OCI-LY1 (cell line): ENCODE data around the gene ZNF541.

Source experiments
- H2AFZ ChIP-seq: fragments of 200-600 bp; sonication (generic), shearing (Covaris generic); 2 replicates; pipeline ENCODE4 v1.6.0; 2014; ENCODE audit warnings: antibody characterized with exemption, mild to moderate bottlenecking, low read length
- H3F3A ChIP-seq: fragments of 200-600 bp; sonication (generic), shearing (Covaris generic); 2 replicates; pipeline ENCODE4 v1.6.0; 2014; ENCODE audit warnings: mild to moderate bottlenecking, antibody characterized with exemption, low read length, moderate library complexity; ENCODE audit not compliant: insufficient read depth
- H3K27ac ChIP-seq: fragments of 200-600 bp; sonication (generic); 2 replicates; pipeline ENCODE4 v1.5.1; 2014; ENCODE audit warnings: low read length, mixed run types, mild to moderate bottlenecking, low read depth; ENCODE audit not compliant: poor library complexity, severe bottlenecking
- H3K27me3 ChIP-seq: fragments of 200-600 bp; sonication (generic); 2 replicates; pipeline ENCODE4 v1.6.0; 2014; ENCODE audit warnings: antibody characterized with exemption, mild to moderate bottlenecking, low read length, moderate library complexity; ENCODE audit not compliant: insufficient read depth
- H3K36me3 ChIP-seq: fragments of 200-600 bp; sonication (generic); 2 replicates; pipeline ENCODE4 v1.6.1; 2014; ENCODE audit warnings: mild to moderate bottlenecking, antibody characterized with exemption, low read length, moderate library complexity, mixed read lengths; ENCODE audit not compliant: insufficient read depth
- H3K4me1 ChIP-seq: fragments of 200-600 bp; sonication (generic); 2 replicates; pipeline ENCODE4 v1.5.1; 2014; ENCODE audit warnings: mild to moderate bottlenecking, low read length, moderate library complexity; ENCODE audit not compliant: insufficient read depth, severe bottlenecking
- H3K4me2 ChIP-seq: fragments of 200-600 bp; sonication (generic), shearing (Covaris generic); 2 replicates; pipeline ENCODE4 v1.6.1; 2014; ENCODE audit warnings: low read length
- H3K4me3 ChIP-seq: fragments of 200-600 bp; sonication (generic); 2 replicates; pipeline ENCODE4 v1.5.1; 2014; ENCODE audit warnings: low read length, low read depth, mild to moderate bottlenecking, mixed read lengths; ENCODE audit not compliant: poor library complexity, severe bottlenecking
- H3K79me2 ChIP-seq: fragments of 200-600 bp; shearing (Covaris generic); 2 replicates; pipeline ENCODE4 v1.6.1; 2016; ENCODE audit warnings: mixed run types, low read length, mixed read lengths; ENCODE audit not compliant: insufficient read depth
- H3K9ac ChIP-seq: fragments of 200-600 bp; sonication (generic), shearing (Covaris generic); 2 replicates; pipeline ENCODE4 v1.6.1; 2014; ENCODE audit warnings: mild to moderate bottlenecking, low read length, mixed read lengths
- H3K9me2 ChIP-seq: fragments of 200-600 bp; sonication (generic), shearing (Covaris generic); 2 replicates; pipeline ENCODE4 v1.6.1; 2014; ENCODE audit warnings: low read depth, mild to moderate bottlenecking, low read length, mixed read lengths
- H3K9me3 ChIP-seq: fragments of 200-600 bp; shearing (Covaris generic); 2 replicates; pipeline ENCODE4 v1.6.1; 2014; ENCODE audit warnings: low read length, mixed read lengths
- H4K20me1 ChIP-seq: fragments of 200-600 bp; sonication (generic), shearing (Covaris generic); 2 replicates; pipeline ENCODE4 v1.6.0; 2016; ENCODE audit warnings: mild to moderate bottlenecking, low read length; ENCODE audit not compliant: insufficient read depth
- CTCF ChIP-seq: fragments of 200-600 bp; sonication (generic), shearing (Covaris generic); IDR thresholded peaks from 2 replicates; pipeline ENCODE4 v1.5.1; 2017; ENCODE audit warnings: mild to moderate bottlenecking, antibody characterized with exemption, low read length, moderate library complexity, mixed read lengths
- EZH2 ChIP-seq: fragments of 200-600 bp; sonication (generic), shearing (Covaris generic); IDR thresholded peaks from 2 replicates; pipeline ENCODE4 v1.8.0; 2017; ENCODE audit warnings: borderline replicate concordance, mixed run types, mild to moderate bottlenecking, antibody characterized with exemption, low read length, moderate library complexity, mixed read lengths

ZNF541 gene

GRCh38 chr19:47614559-47614958 lies 41.6 kb upstream of the ZNF541 start:
- TF ChIP-seq EZH2: no peak
- no peaks in the 10 kb centered on the region for H3K9me3 ChIP-seq
- no peak overlapping the region for H3K27ac ChIP-seq
- H4K20me1 ChIP-seq: no peaks in the 10 kb centered on the region; the same call in 1 of the 2 replicates
- H2AFZ ChIP-seq: no peak overlapping the region
- H3K36me3 ChIP-seq: peaks cover 9% of the 10 kb centered on the region; the same call in 1 of the 2 replicates
- H3K4me1 ChIP-seq: peaks cover 29% of the 10 kb centered on the region
- H3K27me3 ChIP-seq: no peaks in the 10 kb centered on the region
- peaks cover 71% of the 10 kb centered on the region for H3K79me2 ChIP-seq
- no peak overlapping the region for H3K4me2 ChIP-seq
- H3K9me2 ChIP-seq: no peaks in the 10 kb centered on the region
- H3F3A ChIP-seq: no peaks in the 10 kb centered on the region
- no peak overlapping the region for H3K9ac ChIP-seq
- H3K4me3 ChIP-seq: no peak overlapping the region

- Histone ChIP-seq H2AFZ (no peak overlapping the region), H3K27ac (no peak overlapping the region), H4K20me1 (no peaks in the 10 kb centered on the region; the same call in 1 of the 2 replicates), H3K27me3 (no peaks in the 10 kb centered on the region), H3K4me3 (no peak overlapping the region), H3K9ac (no peak overlapping the region), H3K9me2 (no peaks in the 10 kb centered on the region), H3K79me2 (peaks cover 68% of the 10 kb centered on the region), H3K9me3 (no peaks in the 10 kb centered on the region), H3K36me3 (peaks cover 9% of the 10 kb centered on the region; the same call in 1 of the 2 replicates), H3K4me2 (no peak overlapping the region), H3F3A (no peaks in the 10 kb centered on the region), H3K4me1 (peaks cover 29% of the 10 kb centered on the region)
- TF ChIP-seq CTCF: no peak
- no peak for TF ChIP-seq EZH2
Observed at GRCh38 chr19:47614021-47614295, 41.0 kb upstream of the ZNF541 start.

GRCh38 chr19:47613165-47614020 lies 40.4 kb upstream of the ZNF541 start:
- H3K4me3 ChIP-seq: no peak overlapping the region
- no peak for TF ChIP-seq EZH2
- TF ChIP-seq CTCF: no peak
- peaks cover 29% of the 10 kb centered on the region for H3K4me1 ChIP-seq
- no peaks in the 10 kb centered on the region for H3K27me3 ChIP-seq
- no peaks in the 10 kb centered on the region for H3K9me3 ChIP-seq
- no peak overlapping the region for H3K27ac ChIP-seq
- H3F3A ChIP-seq: no peaks in the 10 kb centered on the region
- H3K36me3 ChIP-seq: peaks cover 9% of the 10 kb centered on the region; the same call in 1 of the 2 replicates
- no peak overlapping the region for H3K9ac ChIP-seq
- H3K79me2 ChIP-seq: peaks cover 68% of the 10 kb centered on the region
- no peak overlapping the region for H3K4me2 ChIP-seq
- no peaks in the 10 kb centered on the region for H3K9me2 ChIP-seq
- H2AFZ ChIP-seq: no peak overlapping the region
- H4K20me1 ChIP-seq: no peaks in the 10 kb centered on the region; the same call in 1 of the 2 replicates
